ENCODE measurements around the gene TM9SF2. TPM values are rescaled to one million over a fixed set of nuclear protein-coding genes. Genes with fewer than 3 reads are reported as not detected.
A peak's percentile ranks its signal among the peaks of the same experiment; 100 is the strongest.

The TM9SF2 gene
- total RNA-seq, 4 donors from 2014 or later: 19.8 to 189 (median 107) TPM

DNA sequence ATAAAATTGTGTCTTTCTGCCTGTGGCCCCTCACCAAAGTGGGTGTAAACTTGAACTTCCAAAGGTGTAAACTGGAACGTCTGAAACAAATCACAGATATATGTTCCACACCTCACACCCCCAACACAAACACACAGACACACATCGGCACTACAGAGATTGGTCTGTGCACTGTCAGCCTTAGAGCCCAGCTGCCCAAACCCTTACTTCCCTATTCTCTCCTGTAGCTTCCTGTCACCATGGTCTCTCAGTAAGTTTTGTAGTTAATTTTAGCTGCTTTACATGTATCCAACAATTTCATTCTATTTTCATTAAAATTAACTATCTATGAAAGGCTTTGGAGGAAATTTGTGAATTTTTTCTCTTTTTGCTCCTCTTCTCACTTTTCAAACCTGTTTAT is 5.4 kb downstream of the TM9SF2 start:
- peak in 2 of 3 donors; percentile 51 to 58 for DNase-seq
- Histone ChIP-seq H3K36me3 (peaks cover 0 to 16% (median 0%) of the 10 kb centered on the region in 3 donors), H3K27me3 (no peaks in the 10 kb centered on the region), H3K27ac (peak overlapping the region in 2 of 4 donors; percentile 1 to 33), H3K4me1 (peaks cover 0 to 47% (median 18%) of the 10 kb centered on the region in 4 donors), H3K9me3 (peaks cover 0 to 7% (median 0%) of the 10 kb centered on the region in 4 donors), H3K4me3 (no peak overlapping the region)
- TF ChIP-seq, protein P1, sequence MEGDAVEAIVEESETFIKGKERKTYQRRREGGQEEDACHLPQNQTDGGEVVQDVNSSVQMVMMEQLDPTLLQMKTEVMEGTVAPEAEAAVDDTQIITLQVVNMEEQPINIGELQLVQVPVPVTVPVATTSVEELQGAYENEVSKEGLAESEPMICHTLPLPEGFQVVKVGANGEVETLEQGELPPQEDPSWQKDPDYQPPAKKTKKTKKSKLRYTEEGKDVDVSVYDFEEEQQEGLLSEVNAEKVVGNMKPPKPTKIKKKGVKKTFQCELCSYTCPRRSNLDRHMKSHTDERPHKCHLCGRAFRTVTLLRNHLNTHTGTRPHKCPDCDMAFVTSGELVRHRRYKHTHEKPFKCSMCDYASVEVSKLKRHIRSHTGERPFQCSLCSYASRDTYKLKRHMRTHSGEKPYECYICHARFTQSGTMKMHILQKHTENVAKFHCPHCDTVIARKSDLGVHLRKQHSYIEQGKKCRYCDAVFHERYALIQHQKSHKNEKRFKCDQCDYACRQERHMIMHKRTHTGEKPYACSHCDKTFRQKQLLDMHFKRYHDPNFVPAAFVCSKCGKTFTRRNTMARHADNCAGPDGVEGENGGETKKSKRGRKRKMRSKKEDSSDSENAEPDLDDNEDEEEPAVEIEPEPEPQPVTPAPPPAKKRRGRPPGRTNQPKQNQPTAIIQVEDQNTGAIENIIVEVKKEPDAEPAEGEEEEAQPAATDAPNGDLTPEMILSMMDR (IDR thresholded peaks at IDR 0.05): no peak
- no peak for TF ChIP-seq POLR2A (IDR thresholded peaks at IDR 0.05)

GRCh38 chr13:99507054-99507453 is 5.8 kb downstream of the TM9SF2 start:
- peaks cover 0 to 7% (median 0%) of the 10 kb centered on the region in 4 donors for H3K9me3 ChIP-seq
- peak overlapping the region in 1 of 4 donors; percentile 33 for H3K27ac ChIP-seq
- H3K36me3 ChIP-seq: peaks cover 0 to 16% (median 0%) of the 10 kb centered on the region in 3 donors
- DNase-seq: no peak
- H3K4me1 ChIP-seq: peaks cover 0 to 47% (median 18%) of the 10 kb centered on the region in 4 donors
- H3K4me3 ChIP-seq: no peak overlapping the region
- no peaks in the 10 kb centered on the region for H3K27me3 ChIP-seq
- no peak for TF ChIP-seq POLR2A (IDR thresholded peaks at IDR 0.05)
- TF ChIP-seq, protein P1 (IDR thresholded peaks at IDR 0.05): no peak

DNA sequence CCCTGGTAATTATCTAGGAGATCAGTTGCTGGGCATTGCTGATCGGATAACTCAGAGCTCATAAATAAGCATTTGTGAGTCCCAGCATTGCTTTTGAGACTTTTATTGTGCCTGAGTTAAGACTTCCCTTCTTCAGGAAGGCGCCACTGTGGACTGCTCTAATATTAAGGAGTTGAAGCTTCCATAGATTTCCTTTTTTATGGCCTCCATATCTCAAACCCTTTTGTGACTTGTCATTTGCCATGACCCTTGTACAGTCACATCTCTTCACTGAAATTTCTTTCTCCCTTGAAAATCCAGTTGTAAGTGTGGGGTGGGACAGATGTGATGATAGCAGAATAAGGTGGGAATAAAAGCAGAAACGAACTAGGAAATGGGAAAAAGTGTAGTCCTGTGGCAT is 6.3 kb downstream of the TM9SF2 start:
- peaks cover 0 to 16% (median 0%) of the 10 kb centered on the region in 3 donors for H3K36me3 ChIP-seq
- H3K27me3 ChIP-seq: no peaks in the 10 kb centered on the region
- H3K27ac ChIP-seq: no peak overlapping the region
- H3K4me1 ChIP-seq: peaks cover 0 to 44% (median 16%) of the 10 kb centered on the region in 4 donors
- H3K4me3 ChIP-seq: no peak overlapping the region
- TF ChIP-seq, protein P1 (IDR thresholded peaks at IDR 0.05): no peak
- TF ChIP-seq POLR2A (IDR thresholded peaks at IDR 0.05): no peak
- no peak for DNase-seq
- peaks cover 0 to 7% (median 0%) of the 10 kb centered on the region in 4 donors for H3K9me3 ChIP-seq

DNA sequence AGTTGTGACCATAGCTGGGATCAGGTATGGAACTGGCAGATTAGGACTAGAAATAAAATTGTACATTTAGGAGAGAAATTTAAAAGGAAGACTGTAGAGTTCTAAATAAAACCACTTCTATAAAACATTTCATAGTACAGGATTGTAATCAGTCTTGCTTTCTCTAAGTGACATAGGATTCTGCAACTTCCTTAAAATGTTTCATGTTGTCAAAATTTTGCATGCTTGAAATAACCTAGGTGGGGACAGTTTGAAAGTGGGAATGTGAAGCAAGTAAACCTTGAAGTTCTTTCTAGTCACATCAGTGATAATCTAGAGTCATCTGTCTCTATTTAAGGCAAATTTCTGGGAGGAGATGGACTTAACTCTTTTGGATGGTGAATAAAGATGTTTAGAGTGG is 6.7 kb downstream of the TM9SF2 start:
- TF ChIP-seq, protein P1 (IDR thresholded peaks at IDR 0.05): no peak
- no peak for TF ChIP-seq POLR2A (IDR thresholded peaks at IDR 0.05)
- H3K27me3 ChIP-seq: no peaks in the 10 kb centered on the region
- no peak for DNase-seq
- H3K4me1 ChIP-seq: peaks cover 0 to 40% (median 14%) of the 10 kb centered on the region in 4 donors
- H3K4me3 ChIP-seq: no peak overlapping the region
- H3K27ac ChIP-seq: no peak overlapping the region
- H3K36me3 ChIP-seq: peaks cover 0 to 16% (median 0%) of the 10 kb centered on the region in 3 donors
- H3K9me3 ChIP-seq: peaks cover 0 to 7% (median 0%) of the 10 kb centered on the region in 4 donors

- no peak for DNase-seq
- Histone ChIP-seq H3K27me3 (no peaks in the 10 kb centered on the region), H3K27ac (no peak overlapping the region), H3K9me3 (peaks cover 0 to 7% (median 0%) of the 10 kb centered on the region in 4 donors), H3K4me1 (peaks cover 0 to 26% (median 7%) of the 10 kb centered on the region in 4 donors), H3K4me3 (no peak overlapping the region), H3K36me3 (peaks cover 0 to 16% (median 0%) of the 10 kb centered on the region in 3 donors)
- TF ChIP-seq, protein P1 (IDR thresholded peaks at IDR 0.05): no peak
- no peak for TF ChIP-seq POLR2A (IDR thresholded peaks at IDR 0.05)
Measured at GRCh38 chr13:99509479-99509878, 8.2 kb downstream of the TM9SF2 start.

Data from Peyer's patch (tissue), 4 donors.